Osteocyte (in vitro differentiated cells): ENCODE data around the gene SLC35F6. TPM values are rescaled to one million over a fixed set of nuclear protein-coding genes. Genes with fewer than 3 reads are reported as not detected.
"Not testable (repeated sequence)": the region's sequence is repeated elsewhere in the genome, so short reads cannot be mapped to it uniquely, and the experiment has no call there.

Source experiments
- DNase-seq: peaks from one replicate; pipeline ENCODE4 v3.0.0; 2021; ENCODE audit warnings: mixed read lengths; ENCODE audit not compliant: unreplicated experiment; ENCODE audit errors: extremely low spot score
- H3K27ac Mint-ChIP-seq: one replicate; pipeline ENCODE4 v1.8.0; 2021; ENCODE audit warnings: mild to moderate bottlenecking, mixed read lengths; ENCODE audit not compliant: unreplicated experiment
- H3K27me3 Mint-ChIP-seq: one replicate; pipeline ENCODE4 v1.8.0; 2021; ENCODE audit warnings: mixed read lengths; ENCODE audit not compliant: unreplicated experiment
- H3K36me3 Mint-ChIP-seq: one replicate; pipeline ENCODE4 v1.8.0; 2021; ENCODE audit warnings: mixed read lengths; ENCODE audit not compliant: unreplicated experiment
- H3K4me1 Mint-ChIP-seq: one replicate; pipeline ENCODE4 v1.8.0; 2021; ENCODE audit warnings: mixed read lengths; ENCODE audit not compliant: unreplicated experiment
- H3K4me3 Mint-ChIP-seq: one replicate; pipeline ENCODE4 v1.8.0; 2021; ENCODE audit warnings: mild to moderate bottlenecking, moderate library complexity, mixed read lengths; ENCODE audit not compliant: unreplicated experiment
- H3K9me3 Mint-ChIP-seq: one replicate; pipeline ENCODE4 v1.8.0; 2021; ENCODE audit warnings: mixed read lengths; ENCODE audit not compliant: unreplicated experiment
- total RNA-seq: library from RNA; stranded (reverse); gene quantifications from 2 replicates; pipeline ENCODE4 v1.2.1, GENCODE V29; 2021
- TF ChIP-seq, protein P1 (sequence below): fragments of 200-600 bp; sonication (generic); IDR thresholded peaks from 2 replicates; pipeline ENCODE4 v1.5.0; 2021; ENCODE audit warnings: antibody characterized with exemption, mild to moderate bottlenecking, moderate library complexity

Gene SLC35F6
- total RNA-seq, 1 donor from 2014 or later: 40.5 TPM

DNA sequence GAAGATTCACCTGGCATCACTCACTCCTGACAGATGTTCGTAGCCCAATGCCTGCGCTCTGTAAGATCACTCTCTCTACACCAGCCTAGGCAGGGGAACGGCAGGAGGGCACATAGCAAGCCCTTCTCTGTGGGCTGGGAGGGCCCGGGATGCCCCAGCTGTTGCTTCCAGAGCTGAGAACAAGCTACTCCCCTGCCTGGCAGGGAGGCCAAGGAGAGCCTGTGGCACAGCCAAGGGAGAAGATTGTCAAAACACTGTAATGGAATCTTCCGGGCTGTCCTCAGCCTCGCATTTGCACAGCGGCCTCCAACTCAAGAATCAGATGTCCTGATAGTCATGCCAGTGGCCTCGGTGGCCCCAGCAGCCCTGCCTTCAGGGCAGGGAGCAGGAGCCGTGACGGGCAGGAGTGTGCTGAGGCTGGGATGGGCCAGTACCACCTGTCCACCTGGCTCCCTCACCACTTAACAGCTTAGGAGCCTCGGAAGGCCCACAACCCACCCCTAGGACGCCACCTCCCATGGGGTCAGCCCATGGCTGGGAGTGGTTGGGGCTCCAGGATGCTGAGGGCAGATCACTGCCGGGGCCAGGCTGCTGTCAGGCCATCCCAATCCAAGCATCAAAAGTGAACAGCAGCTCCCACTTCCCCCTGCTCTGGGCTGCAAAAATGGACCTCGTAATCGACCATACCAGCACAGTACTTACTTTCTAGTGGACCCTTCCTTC, 21.9 kb upstream of the SLC35F6 start:
- Mint-ChIP-seq H3K27ac (no peak overlapping the region), H3K9me3 (no peaks in the 10 kb centered on the region), H3K36me3 (no peaks in the 10 kb centered on the region), H3K4me1 (peaks cover 2% of the 10 kb centered on the region), H3K4me3 (no peak overlapping the region), H3K27me3 (peaks cover 4% of the 10 kb centered on the region)
- TF ChIP-seq, protein P1, sequence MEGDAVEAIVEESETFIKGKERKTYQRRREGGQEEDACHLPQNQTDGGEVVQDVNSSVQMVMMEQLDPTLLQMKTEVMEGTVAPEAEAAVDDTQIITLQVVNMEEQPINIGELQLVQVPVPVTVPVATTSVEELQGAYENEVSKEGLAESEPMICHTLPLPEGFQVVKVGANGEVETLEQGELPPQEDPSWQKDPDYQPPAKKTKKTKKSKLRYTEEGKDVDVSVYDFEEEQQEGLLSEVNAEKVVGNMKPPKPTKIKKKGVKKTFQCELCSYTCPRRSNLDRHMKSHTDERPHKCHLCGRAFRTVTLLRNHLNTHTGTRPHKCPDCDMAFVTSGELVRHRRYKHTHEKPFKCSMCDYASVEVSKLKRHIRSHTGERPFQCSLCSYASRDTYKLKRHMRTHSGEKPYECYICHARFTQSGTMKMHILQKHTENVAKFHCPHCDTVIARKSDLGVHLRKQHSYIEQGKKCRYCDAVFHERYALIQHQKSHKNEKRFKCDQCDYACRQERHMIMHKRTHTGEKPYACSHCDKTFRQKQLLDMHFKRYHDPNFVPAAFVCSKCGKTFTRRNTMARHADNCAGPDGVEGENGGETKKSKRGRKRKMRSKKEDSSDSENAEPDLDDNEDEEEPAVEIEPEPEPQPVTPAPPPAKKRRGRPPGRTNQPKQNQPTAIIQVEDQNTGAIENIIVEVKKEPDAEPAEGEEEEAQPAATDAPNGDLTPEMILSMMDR: no peak
- DNase-seq: no peak

GRCh38 chr2:26743852-26744251, 20.2 kb upstream of the SLC35F6 start:
- Mint-ChIP-seq H3K27ac (no peak overlapping the region), H3K27me3 (peaks cover 4% of the 10 kb centered on the region), H3K9me3 (no peaks in the 10 kb centered on the region), H3K4me3 (no peak overlapping the region), H3K36me3 (no peaks in the 10 kb centered on the region), H3K4me1 (peaks cover 2% of the 10 kb centered on the region)
- no peak for DNase-seq
- TF ChIP-seq, protein P1: no peak

DNA sequence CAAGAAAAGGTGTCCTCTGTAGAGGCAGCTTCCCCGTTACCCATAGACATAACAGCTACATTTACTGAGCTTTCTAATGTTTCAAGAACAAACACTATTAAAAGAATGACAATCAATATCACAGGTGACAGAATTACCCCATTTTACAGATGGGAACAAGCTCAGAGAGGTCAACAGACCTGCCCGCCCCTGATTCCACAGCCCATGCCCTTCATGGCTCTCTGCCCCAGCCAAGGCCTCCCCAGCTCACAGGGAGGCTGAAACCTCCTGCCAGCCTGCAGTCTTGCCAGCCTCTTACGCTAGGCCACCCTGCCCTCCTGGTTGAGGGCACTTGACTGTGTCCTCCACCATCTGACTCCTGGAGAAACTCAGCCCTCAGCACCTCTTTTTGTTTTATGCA, 19.1 kb upstream of the SLC35F6 start:
- Mint-ChIP-seq H3K27ac (no peak overlapping the region), H3K36me3 (no peaks in the 10 kb centered on the region), H3K27me3 (peaks cover 4% of the 10 kb centered on the region), H3K9me3 (no peaks in the 10 kb centered on the region), H3K4me3 (no peak overlapping the region), H3K4me1 (peaks cover 5% of the 10 kb centered on the region)
- no peak for DNase-seq
- TF ChIP-seq, protein P1: no peak

GRCh38 chr2:26745609-26746327, 18.3 kb upstream of the SLC35F6 start:
- TF ChIP-seq, protein P1: peak; percentile 96
- no peaks in the 10 kb centered on the region for H3K9me3 Mint-ChIP-seq
- DNase-seq: peak; percentile 91
- H3K4me1 Mint-ChIP-seq: peaks cover 7% of the 10 kb centered on the region
- H3K27me3 Mint-ChIP-seq: peaks cover 3% of the 10 kb centered on the region
- no peaks in the 10 kb centered on the region for H3K36me3 Mint-ChIP-seq
- H3K4me3 Mint-ChIP-seq: no peak overlapping the region
- H3K27ac Mint-ChIP-seq: no peak overlapping the region

DNA sequence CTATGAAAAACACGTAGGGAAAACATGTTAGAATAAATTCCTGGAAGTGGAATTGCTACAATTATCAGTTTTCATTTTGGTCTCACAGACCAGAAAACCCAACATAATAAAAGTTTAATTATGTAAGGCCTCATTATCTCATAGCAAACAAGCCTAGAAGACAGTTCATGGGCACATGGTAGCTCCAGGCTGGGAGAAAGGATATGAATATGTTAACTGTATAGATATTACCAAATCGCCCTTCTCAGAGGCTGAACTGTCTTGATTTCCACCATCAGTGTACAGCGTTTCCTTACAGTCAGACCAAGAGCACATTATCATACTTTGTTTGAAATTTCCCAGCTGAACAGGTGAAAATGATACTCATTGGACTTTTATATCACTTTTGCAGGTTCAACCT, 17.1 kb upstream of the SLC35F6 start:
- TF ChIP-seq, protein P1: no peak
- no peak for DNase-seq
- no peak overlapping the region for H3K27ac Mint-ChIP-seq
- H3K27me3 Mint-ChIP-seq: no peaks in the 10 kb centered on the region
- H3K4me1 Mint-ChIP-seq: peaks cover 4% of the 10 kb centered on the region
- H3K4me3 Mint-ChIP-seq: no peak overlapping the region
- H3K9me3 Mint-ChIP-seq: peaks cover 4% of the 10 kb centered on the region
- H3K36me3 Mint-ChIP-seq: no peaks in the 10 kb centered on the region

DNA sequence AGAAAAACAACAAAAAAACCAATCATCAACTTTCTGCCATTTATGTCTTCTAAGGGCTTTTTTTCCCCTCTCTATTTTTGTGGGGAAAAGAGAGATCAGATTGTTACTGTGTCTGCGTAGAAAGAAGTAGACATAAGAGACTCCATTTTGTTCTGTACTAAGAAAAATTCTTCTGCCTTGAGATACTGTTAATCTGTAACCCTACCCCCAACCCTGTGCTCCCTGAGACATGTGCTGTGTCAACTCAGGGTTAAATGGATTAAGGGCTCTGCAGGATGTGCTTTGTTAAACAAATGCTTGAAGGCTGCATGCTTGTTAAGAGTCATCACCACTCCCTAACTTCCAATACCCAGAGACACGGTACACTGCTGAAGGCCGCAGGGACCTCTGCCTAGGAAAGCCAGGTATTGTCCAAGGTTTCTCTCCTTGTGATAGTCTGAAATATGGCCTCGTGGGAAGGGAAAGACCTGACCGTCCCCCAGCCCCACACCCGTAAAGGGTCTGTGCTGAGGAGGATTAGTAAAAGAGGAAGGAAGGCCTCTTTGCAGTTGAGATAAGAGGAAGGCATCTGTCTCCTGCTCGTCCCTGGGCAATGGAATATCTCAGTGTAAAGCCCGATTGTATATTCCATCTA, 14.2 kb upstream of the SLC35F6 start:
- not testable (repeated sequence) for H3K27me3 Mint-ChIP-seq, H3K4me3 Mint-ChIP-seq, DNase-seq, H3K27ac Mint-ChIP-seq, H3K36me3 Mint-ChIP-seq, H3K9me3 Mint-ChIP-seq
- peaks cover 13% of the 10 kb centered on the region for H3K4me1 Mint-ChIP-seq

- H3K4me1 Mint-ChIP-seq: peaks cover 13% of the 10 kb centered on the region
- not testable (repeated sequence) for H3K36me3 Mint-ChIP-seq, H3K9me3 Mint-ChIP-seq, H3K27me3 Mint-ChIP-seq, H3K4me3 Mint-ChIP-seq, H3K27ac Mint-ChIP-seq, DNase-seq
Measured at GRCh38 chr2:26750467-26750866, 13.6 kb upstream of the SLC35F6 start.
